Tibial nerve (tissue), 4 donors: Measurements from ENCODE around the gene AMPD2.

Experiments used
- CTCF ChIP-seq, 5 experiments: fragments of 200-600 bp in 3 of 5; fragments of 450-650 bp in 2 of 5; sonication (generic) in 3 of 5; IDR thresholded peaks; one replicate each; pipeline ENCODE4 v1.5.1; 2016 to 2019; ENCODE audit warnings: antibody characterized with exemption in 5 of 5, mild to moderate bottlenecking in 3 of 5, moderate library complexity in 2 of 5
- EP300 ChIP-seq, 2 donors: sonication (generic); formaldehyde crosslinking; IDR thresholded peaks; one replicate each; pipeline ENCODE4 v1.6.1; 2017; ENCODE audit warnings: antibody characterized with exemption in 2 of 2, mild to moderate bottlenecking in 1 of 2
- POLR2A ChIP-seq, 2 donors: fragments of 450-650 bp; IDR thresholded peaks; one replicate each; pipeline ENCODE4 v1.6.1; 2017; ENCODE audit warnings: antibody characterized with exemption in 2 of 2, mild to moderate bottlenecking in 2 of 2, moderate library complexity in 2 of 2

GRCh38 chr1:109618661-109619575 is 719 bp upstream of the AMPD2 start:
- TF ChIP-seq CTCF (IDR thresholded peaks at IDR 0.05) (no peak), POLR2A (IDR thresholded peaks at IDR 0.05) (no peak), EP300 (IDR thresholded peaks at IDR 0.05) (no peak)
